Duodenal mucosa (tissue), 2 donors: ENCODE data around the gene SLC39A5.

ENCODE experiments used
- H3K27ac ChIP-seq: one replicate; pipeline ENCODE4 v1.7.0; 2013; ENCODE audit warnings: low read depth, low read length
- H3K27me3 ChIP-seq, 2 donors: one replicate each; pipeline ENCODE4 v1.7.0; 2013; ENCODE audit warnings: low read length in 2 of 2, control low read depth in 1 of 2; ENCODE audit not compliant: insufficient read depth in 2 of 2, control insufficient read depth in 1 of 2
- H3K36me3 ChIP-seq, 2 donors: one replicate each; pipeline ENCODE4 v1.7.0; 2013; ENCODE audit warnings: low read length in 2 of 2, control low read depth in 1 of 2; ENCODE audit not compliant: insufficient read depth in 2 of 2, control insufficient read depth in 1 of 2
- H3K4me1 ChIP-seq, 2 donors: one replicate each; pipeline ENCODE4 v1.7.0; 2013; ENCODE audit warnings: low read length in 2 of 2, control low read depth in 1 of 2; ENCODE audit not compliant: insufficient read depth in 2 of 2, control insufficient read depth in 1 of 2
- H3K4me3 ChIP-seq, 2 donors: one replicate each; pipeline ENCODE4 v1.7.0; 2013; ENCODE audit warnings: low read length in 2 of 2, low read depth in 1 of 2
- H3K9ac ChIP-seq, 2 donors: one replicate each; pipeline ENCODE4 v1.7.0; 2013; ENCODE audit warnings: low read length in 2 of 2, low read depth in 1 of 2
- H3K9me3 ChIP-seq, 2 donors: one replicate each; pipeline ENCODE4 v1.7.0; 2013; ENCODE audit warnings: low read length in 2 of 2, control low read depth in 1 of 2; ENCODE audit not compliant: control insufficient read depth in 1 of 2

SLC39A5 gene

GRCh38 chr12:56286044-56286830 lies 56.4 kb downstream of the SLC39A5 start:
- Histone ChIP-seq H3K36me3 (peaks cover 29 to 55% of the 10 kb centered on the region in 2 donors), H3K4me1 (no peaks in the 10 kb centered on the region), H3K27ac (no peak overlapping the region)

More at GRCh38 chr12:56286044-56286830, 56.4 kb downstream of the SLC39A5 start:
- Histone ChIP-seq H3K9ac (no peak overlapping the region), H3K9me3 (no peaks in the 10 kb centered on the region), H3K4me3 (no peak overlapping the region), H3K27me3 (no peaks in the 10 kb centered on the region)
